Liver (tissue), 5 donors: Measurements from ENCODE around the gene HEBP2. TPM values are rescaled to one million over a fixed set of nuclear protein-coding genes. Genes with fewer than 3 reads are reported as not detected.

ENCODE experiments used
- polyA plus RNA-seq, 2 donors: library from polyadenylated mRNA; stranded (reverse) in 1 of 2; unstranded in 1 of 2; fragments of 200-250 nt in 1 of 2; fragments of >200 nt in 1 of 2; fragmentation: Nextera tagmentation in 1 of 2; extraction: Ambion mirVana in 1 of 2; gene quantifications; one replicate each; pipeline versions ENCODE4 v1.2.1 to v1.2.3, GENCODE V29; 2013 to 2015
- small RNA-seq: library from RNA; depleted of rRNA; stranded (forward); fragments of <200 nt; gene quantifications from one replicate; pipeline ENCODE3, GENCODE V24; 2014
- total RNA-seq, 2 donors: library from RNA; depleted of rRNA; stranded (reverse); fragments of >200 nt; gene quantifications; one replicate each; pipeline ENCODE4 v1.2.3, GENCODE V29; 2014
- donor health status: healthy.
- donor health status: healthy.
- donor health status: healthy.

The HEBP2 gene
- total and polyA plus RNA-seq, 4 donors, result 5.6 to 58.0 (median 16.8) TPM

Small RNA genes lying within 50 kb of the gene (small RNA-seq; reads per million reads assigned to genes)
- gene AL031003.1 (not detected), gene AL391669.1 (not detected), gene MIR3145 (0.29 reads per million, percentile 25 among the genes with 10 or more reads in this experiment)

Other genes starting within 250 kb of the HEBP2 start
- under 1 TPM; 0.19 to 0.33 TPM for gene ARFGEF3, start 242.3 kb upstream of the HEBP2 start, total RNA-seq
- gene ARFGEF3, start 242.3 kb upstream of the HEBP2 start, polyA plus RNA-seq, result under 1 TPM; 0.06 to 0.13 TPM
- gene PBOV1, start 185.7 kb upstream of the HEBP2 start, total RNA-seq, result not detected
- not detected for gene PBOV1, start 185.7 kb upstream of the HEBP2 start, polyA plus RNA-seq
- not detected for gene SMIM28, start 26.3 kb upstream of the HEBP2 start, total RNA-seq
- gene SMIM28, start 26.3 kb upstream of the HEBP2 start, polyA plus RNA-seq, result not detected
- 10 to 100 TPM; 10.9 to 33.0 TPM for gene NHSL1, start 95.3 kb downstream of the HEBP2 start, total RNA-seq
- 10 to 100 TPM in 1 of 2 donors, 1 to 10 TPM in 1; 6.6 to 30.4 TPM for gene NHSL1, start 95.3 kb downstream of the HEBP2 start, polyA plus RNA-seq